Measurements from ENCODE around the gene SOD3. TPM values are rescaled to one million over a fixed set of nuclear protein-coding genes. Genes with fewer than 3 reads are reported as not detected.

Gene SOD3
- total and polyA plus RNA-seq, 2 of the 8 experiments (the other 6 are each of a cell fraction or from before 2014, with no cell fraction given) = 4.9 TPM

DNA sequence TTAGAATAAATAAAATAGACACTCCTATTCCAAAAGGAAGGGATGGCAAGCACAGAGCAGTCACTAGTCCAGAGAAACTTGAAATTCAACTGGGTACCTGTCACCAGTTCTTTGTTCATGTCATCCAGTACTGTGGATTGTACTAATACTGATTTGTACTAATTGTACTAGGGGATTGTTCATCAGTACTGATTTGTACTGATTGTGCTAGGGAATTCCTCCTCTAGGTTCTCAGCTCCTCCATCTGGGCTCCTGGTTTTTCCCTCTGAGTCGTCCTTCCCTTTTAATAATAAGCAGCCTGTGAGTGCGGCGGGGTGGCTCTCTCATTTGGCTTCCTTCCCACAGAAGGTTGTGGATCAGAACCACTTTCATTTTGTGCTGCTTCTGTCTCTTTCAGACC lies 31.0 kb upstream of the SOD3 start:
- H3K4me2 ChIP-seq (ENCODE audit: insufficient read depth in 1 of 2, low read depth in 2 of 2, low read length in 2 of 2) = no peak overlapping the region
- POLR2A ChIA-PET (ENCODE audit: partially characterized antibody) = no interaction called here

More for the DNA sequence above, 31.0 kb upstream of the SOD3 start:
- Histone ChIP-seq H2AFZ (ENCODE audit: low read length) (no peak overlapping the region), H3K79me1 (ENCODE audit: low read depth, low read length) (no peaks in the 10 kb centered on the region), H3K56ac (replicated peaks; ENCODE audit: insufficient read length, low read depth, low read length) (no peak overlapping the region), H2BK20ac (ENCODE audit: low read length) (no peak overlapping the region), H3K14ac (ENCODE audit: insufficient read length) (no peak overlapping the region), H4K20me1 (replicated peaks in 1 of 2; ENCODE audit: control insufficient read depth in 1 of 2, insufficient read depth in 2 of 2, low read length in 2 of 2) (no peaks in the 10 kb centered on the region), H2AK5ac (ENCODE audit: low read depth, low read length) (no peak overlapping the region), H2BK120ac (replicated peaks; ENCODE audit: low read depth, low read length) (no peak overlapping the region), H4K91ac (replicated peaks; ENCODE audit: insufficient read length, low read length) (no peak overlapping the region), H4K8ac (ENCODE audit: extremely low read depth, insufficient read depth, low read length) (no peak overlapping the region), H3K4me3 (ENCODE audit: extremely low read depth in 1 of 4, insufficient read depth in 2 of 4, low read depth in 3 of 4, low read length in 4 of 4) (no peak overlapping the region), H3K9ac (replicated peaks in 1 of 4; ENCODE audit: extremely low read depth in 1 of 4, low read depth in 3 of 4, low read length in 3 of 4) (no peak overlapping the region), H3K23me2 (ENCODE audit: low read depth, low read length) (no peaks in the 10 kb centered on the region), H3K79me2 (ENCODE audit: control insufficient read depth in 1 of 2, insufficient read depth in 2 of 2, low read length in 2 of 2) (no peaks in the 10 kb centered on the region), H3K4ac (replicated peaks; ENCODE audit: insufficient read length, low read depth, low read length) (no peak overlapping the region), H3K27ac (ENCODE audit: low read depth, low read length) (no peak overlapping the region), H2BK12ac (ENCODE audit: low read depth, low read length) (no peak overlapping the region), H3K27me3 (replicated peaks in 1 of 4; ENCODE audit: control insufficient read depth in 3 of 4, extremely low read depth in 1 of 4, insufficient read depth in 3 of 4, low read length in 3 of 4) (no peaks in the 10 kb centered on the region), H3K23ac (ENCODE audit: insufficient read length) (no peak overlapping the region), H2BK5ac (ENCODE audit: low read depth, low read length) (no peak overlapping the region), H4K5ac (ENCODE audit: insufficient read length, low read depth, low read length) (no peak overlapping the region), H3K36me3 (ENCODE audit: control insufficient read depth in 2 of 4, insufficient read depth in 4 of 4, low read length in 3 of 4) (no peaks in the 10 kb centered on the region), H3K18ac (ENCODE audit: extremely low read depth, low read length) (no peak overlapping the region), H3K9me3 (ENCODE audit: insufficient read depth in 2 of 2, low read depth in 1 of 2, low read length in 1 of 2) (no peaks in the 10 kb centered on the region), H3K4me1 (replicated peaks in 1 of 4; ENCODE audit: control insufficient read depth in 3 of 4, insufficient read depth in 4 of 4, low read length in 3 of 4) (peaks cover 0 to 5% (median 2%) of the 10 kb centered on the region in 4 experiments; a peak in 2 of 7 replicates), H2BK15ac (ENCODE audit: low read length) (no peak overlapping the region)
- 76% methylated on average over 3 of the region's 3 CpGs; no CpG with 5 or more reads in 1 of the 2 experiments for WGBS, 2 experiments (ENCODE audit: extremely low coverage in 1 of 2, insufficient coverage in 1 of 2, insufficient read length in 1 of 2, insufficient replicate concordance in 2 of 2, low coverage in 1 of 2, low lambda C conversion rate in 2 of 2, missing lambda C conversion rate in 1 of 2)
- CTCF ChIA-PET (ENCODE audit: partially characterized antibody) = interaction anchor here (0.6 to 1.6 kb wide), 3 partner anchors 19 to 338 kb away, joined by 3 to 4 read pairs (median 3); no protein-coding TSS in a partner anchor
- no peak for DNase-seq (ENCODE audit: low read depth in 1 of 2, low spot score in 2 of 2)
- FAIRE-seq = no peak
- no peak for TF ChIP-seq MAFK (IDR thresholded peaks at IDR 0.05; ENCODE audit: low read depth, low read length)
- no peak for TF ChIP-seq HDAC6 (IDR thresholded peaks at IDR 0.05; ENCODE audit: low read depth, low read length)
- TF ChIP-seq SIN3A (conservative IDR thresholded peaks at IDR 0.05 in 1 of 2, IDR thresholded peaks at IDR 0.05 in 1 of 2; ENCODE audit: low read depth in 1 of 2, low read length in 2 of 2) = no peak
- no peak for TF ChIP-seq EGR1 (IDR thresholded peaks at IDR 0.05; ENCODE audit: borderline replicate concordance, low read depth, low read length)
- no peak for TF ChIP-seq JUN (IDR thresholded peaks at IDR 0.05; ENCODE audit: low read depth, low read length)
- TF ChIP-seq RXRA (IDR thresholded peaks at IDR 0.05; ENCODE audit: insufficient read depth, low read depth, low read length) = no peak
- no peak for TF ChIP-seq RNF2 (IDR thresholded peaks at IDR 0.05; ENCODE audit: borderline replicate concordance, low read depth, low read length, missing control alignments, poor library complexity, severe bottlenecking)
- TF ChIP-seq ASH2L (IDR thresholded peaks at IDR 0.05; ENCODE audit: low read length) = no peak
- TF ChIP-seq POLR2AphosphoS5 (IDR thresholded peaks at IDR 0.05; ENCODE audit: low read depth, low read length) = no peak
- no peak for TF ChIP-seq EP300 (IDR thresholded peaks at IDR 0.05; ENCODE audit: borderline replicate concordance in 1 of 2, low read depth in 2 of 2, low read length in 2 of 2)
- no peak for TF ChIP-seq SRF (IDR thresholded peaks at IDR 0.05; ENCODE audit: low read depth, low read length)
- TF ChIP-seq SP1 (IDR thresholded peaks at IDR 0.05; ENCODE audit: low read depth, low read length) = no peak
- TF ChIP-seq TAF1 (IDR thresholded peaks at IDR 0.05; ENCODE audit: low read depth, low read length) = no peak
- TF ChIP-seq TCF12 (IDR thresholded peaks at IDR 0.05; ENCODE audit: low read depth, low read length) = no peak
